ENCODE measurements around the gene KLK2.

The KLK2 gene

GRCh38 chr19:50873056-50873455 is at the start of gene KLK2:
Gene KLK2, plus strand, starts transcription at chr19:50873439. Its CDS starts 35 bp downstream, at chr19:50873474.
- FAIRE-seq (no peak), DNase-seq (ENCODE audit: insufficient read length, low spot score) (no peak)
- TF ChIP-seq CTCF (IDR thresholded peaks at IDR 0.05; ENCODE audit: insufficient read depth, missing control alignments), result no peak

GRCh38 chr19:50826492-50827240 is 46.6 kb upstream of the KLK2 start:
- no peak for TF ChIP-seq CTCF (IDR thresholded peaks at IDR 0.05; ENCODE audit: insufficient read depth, missing control alignments)
- peak; percentile 6 for DNase-seq (ENCODE audit: insufficient read length, low spot score)
- FAIRE-seq, result no peak

- no peak for DNase-seq (ENCODE audit: insufficient read length, low spot score)
- no peak for TF ChIP-seq CTCF (IDR thresholded peaks at IDR 0.05; ENCODE audit: insufficient read depth, missing control alignments)
- no peak for FAIRE-seq
Measured at GRCh38 chr19:50827476-50827875, 45.8 kb upstream of the KLK2 start.

- peak; percentile 5 for DNase-seq (ENCODE audit: insufficient read length, low spot score)
- no peak for FAIRE-seq
- no peak for TF ChIP-seq CTCF (IDR thresholded peaks at IDR 0.05; ENCODE audit: insufficient read depth, missing control alignments)
Measured at GRCh38 chr19:50829801-50830200, 43.4 kb upstream of the KLK2 start.

GRCh38 chr19:50830266-50831025 is 42.8 kb upstream of the KLK2 start:
- TF ChIP-seq CTCF (IDR thresholded peaks at IDR 0.05; ENCODE audit: insufficient read depth, missing control alignments), result no peak
- DNase-seq (ENCODE audit: insufficient read length, low spot score), result peak; percentile 8
- no peak for FAIRE-seq

- FAIRE-seq (no peak), DNase-seq (ENCODE audit: insufficient read length, low spot score) (no peak)
- TF ChIP-seq CTCF (IDR thresholded peaks at IDR 0.05; ENCODE audit: insufficient read depth, missing control alignments), result no peak
Measured at GRCh38 chr19:50831026-50831396, 42.2 kb upstream of the KLK2 start.

- FAIRE-seq (no peak), DNase-seq (ENCODE audit: insufficient read length, low spot score) (no peak)
- no peak for TF ChIP-seq CTCF (IDR thresholded peaks at IDR 0.05; ENCODE audit: insufficient read depth, missing control alignments)
Measured at GRCh38 chr19:50832666-50833065, 40.6 kb upstream of the KLK2 start.

Measured in D721Med (cell line).